ENCODE measurements around the gene GFOD1. TPM values are rescaled to one million over a fixed set of nuclear protein-coding genes. Genes with fewer than 3 reads are reported as not detected.

Gene GFOD1
- polyA plus RNA-seq, 1 of the 3 experiments (the other 2 are of a cell fraction) = 1.6 TPM

GRCh38 chr6:13432526-13433184 lies 54.7 kb downstream of the GFOD1 start:
- no peak for TF ChIP-seq USF2 (IDR thresholded peaks at IDR 0.05; ENCODE audit: borderline replicate concordance, low read depth, low read length)
- TF ChIP-seq ELF1 (IDR thresholded peaks at IDR 0.05) = no peak
- no peaks in the 10 kb centered on the region for H3K9me3 ChIP-seq
- no peaks in the 10 kb centered on the region for H3K27me3 ChIP-seq (ENCODE audit: insufficient read depth)
- no peak overlapping the region for H3K9ac ChIP-seq
- no peak overlapping the region for H2AFZ ChIP-seq (ENCODE audit: low read depth)
- POLR2A ChIA-PET = interaction anchor here (0.7 kb wide), 1 partner anchor 8 kb away, joined by 3 read pairs; no protein-coding TSS in a partner anchor
- peaks cover 0 to 4% of the 10 kb centered on the region in 2 experiments; a peak in 2 of 4 replicates for H3K4me1 ChIP-seq (ENCODE audit: control insufficient read depth in 1 of 2, insufficient read depth in 2 of 2, low read depth in 1 of 2, low read length in 1 of 2)
- no peaks in the 10 kb centered on the region for H3K79me2 ChIP-seq (ENCODE audit: insufficient read depth)
- no peaks in the 10 kb centered on the region for H3F3A ChIP-seq (replicated peaks; ENCODE audit: insufficient read depth)
- CTCF ChIA-PET = no interaction called here
- no peak overlapping the region for H3K4me3 ChIP-seq (ENCODE audit: low read depth in 2 of 2, low read length in 1 of 2)
- no peaks in the 10 kb centered on the region for H3K36me3 ChIP-seq (replicated peaks in 1 of 2; ENCODE audit: control insufficient read depth in 1 of 2, insufficient read depth in 2 of 2, low read length in 1 of 2)
- DNase-seq = no peak
- H3K4me2 ChIP-seq = no peak overlapping the region
- no peaks in the 10 kb centered on the region for H4K20me1 ChIP-seq (ENCODE audit: insufficient read depth)
- 92% methylated on average over 4 of the region's 4 CpGs for WGBS (ENCODE audit: low lambda C conversion rate)
- no peaks in the 10 kb centered on the region for H3K9me2 ChIP-seq
- no peak overlapping the region for H3K27ac ChIP-seq (ENCODE audit: low read depth in 2 of 2, low read length in 1 of 2)

- H3K27ac ChIP-seq (ENCODE audit: low read depth in 2 of 2, low read length in 1 of 2) = no peak overlapping the region
- H3K9me2 ChIP-seq = no peaks in the 10 kb centered on the region
- ChIA-PET CTCF (interaction anchor here (1.0 kb wide), 1 partner anchor 9 kb away, joined by 5 read pairs; no protein-coding TSS in a partner anchor), POLR2A (interaction anchor here (0.7 kb wide), 1 partner anchor 9 kb away, joined by 3 read pairs; no protein-coding TSS in a partner anchor)
- DNase-seq = no peak
- 83% methylated on average over 5 of the region's 5 CpGs for WGBS (ENCODE audit: low lambda C conversion rate)
- H3K4me1 ChIP-seq (ENCODE audit: control insufficient read depth in 1 of 2, insufficient read depth in 2 of 2, low read depth in 1 of 2, low read length in 1 of 2) = peaks cover 0 to 3% of the 10 kb centered on the region in 2 experiments; a peak in 2 of 4 replicates
- no peak overlapping the region for H3K4me2 ChIP-seq
- H3F3A ChIP-seq (replicated peaks; ENCODE audit: insufficient read depth) = no peaks in the 10 kb centered on the region
- no peaks in the 10 kb centered on the region for H3K9me3 ChIP-seq
- H3K36me3 ChIP-seq (replicated peaks in 1 of 2; ENCODE audit: control insufficient read depth in 1 of 2, insufficient read depth in 2 of 2, low read length in 1 of 2) = no peaks in the 10 kb centered on the region
- H3K27me3 ChIP-seq (ENCODE audit: insufficient read depth) = no peaks in the 10 kb centered on the region
- no peaks in the 10 kb centered on the region for H3K79me2 ChIP-seq (ENCODE audit: insufficient read depth)
- no peak overlapping the region for H2AFZ ChIP-seq (ENCODE audit: low read depth)
- no peak overlapping the region for H3K9ac ChIP-seq
- TF ChIP-seq EZH2phosphoT487 (IDR thresholded peaks at IDR 0.05; ENCODE audit: borderline replicate concordance, low read depth) (no peak), EP300 (IDR thresholded peaks at IDR 0.05; ENCODE audit: borderline replicate concordance in 1 of 2, low read depth in 1 of 2, low read length in 1 of 2) (no peak), FOSL2 (IDR thresholded peaks at IDR 0.05; ENCODE audit: borderline replicate concordance, low read depth) (no peak), NRF1 (IDR thresholded peaks at IDR 0.05; ENCODE audit: low read depth, low read length) (no peak), ZBTB33 (IDR thresholded peaks at IDR 0.05; ENCODE audit: borderline replicate concordance, low read depth) (no peak), RXRA (IDR thresholded peaks at IDR 0.05; ENCODE audit: borderline replicate concordance, low read depth) (no peak), FOXJ3 (CRISPR knock-in tag; IDR thresholded peaks at IDR 0.05) (no peak), CTCF (IDR thresholded peaks at IDR 0.05) (no peak), JUND (IDR thresholded peaks at IDR 0.05) (no peak), RFX5 (IDR thresholded peaks at IDR 0.05; ENCODE audit: low read length) (no peak), RCOR1 (IDR thresholded peaks at IDR 0.05; ENCODE audit: low read length) (no peak), SMC3 (IDR thresholded peaks at IDR 0.05; ENCODE audit: low read depth, low read length) (no peak), GATA2 (CRISPR knock-in tag; IDR thresholded peaks at IDR 0.05) (no peak), ELF1 (IDR thresholded peaks at IDR 0.05) (no peak), GABPA (IDR thresholded peaks at IDR 0.05; ENCODE audit: low read depth) (no peak), FOXM1 (IDR thresholded peaks at IDR 0.05; ENCODE audit: low read depth) (no peak)
- TF ChIP-seq, protein P1, sequence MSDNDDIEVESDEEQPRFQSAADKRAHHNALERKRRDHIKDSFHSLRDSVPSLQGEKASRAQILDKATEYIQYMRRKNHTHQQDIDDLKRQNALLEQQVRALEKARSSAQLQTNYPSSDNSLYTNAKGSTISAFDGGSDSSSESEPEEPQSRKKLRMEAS (IDR thresholded peaks at IDR 0.05; ENCODE audit: low read depth) = no peak
- TF ChIP-seq, protein P2, sequence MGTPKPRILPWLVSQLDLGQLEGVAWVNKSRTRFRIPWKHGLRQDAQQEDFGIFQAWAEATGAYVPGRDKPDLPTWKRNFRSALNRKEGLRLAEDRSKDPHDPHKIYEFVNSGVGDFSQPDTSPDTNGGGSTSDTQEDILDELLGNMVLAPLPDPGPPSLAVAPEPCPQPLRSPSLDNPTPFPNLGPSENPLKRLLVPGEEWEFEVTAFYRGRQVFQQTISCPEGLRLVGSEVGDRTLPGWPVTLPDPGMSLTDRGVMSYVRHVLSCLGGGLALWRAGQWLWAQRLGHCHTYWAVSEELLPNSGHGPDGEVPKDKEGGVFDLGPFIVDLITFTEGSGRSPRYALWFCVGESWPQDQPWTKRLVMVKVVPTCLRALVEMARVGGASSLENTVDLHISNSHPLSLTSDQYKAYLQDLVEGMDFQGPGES (IDR thresholded peaks at IDR 0.05; ENCODE audit: low read depth, low read length) = no peak
- no peak overlapping the region for H3K4me3 ChIP-seq (ENCODE audit: low read depth in 2 of 2, low read length in 1 of 2)
- H4K20me1 ChIP-seq (ENCODE audit: insufficient read depth) = no peaks in the 10 kb centered on the region
Observed at GRCh38 chr6:13431861-13432465, 55.4 kb downstream of the GFOD1 start.
